Panc1 (cell line): ENCODE data around the gene PAPSS2.

Experiments used
- CTCF ChIP-seq: fragments of 450-650 bp; IDR thresholded peaks from 2 replicates; pipeline ENCODE4 v1.5.1; 2017; ENCODE audit warnings: mild to moderate bottlenecking
- POLR2AphosphoS5 ChIP-seq: IDR thresholded peaks from 2 replicates; pipeline ENCODE4 v1.6.1; 2012; ENCODE audit warnings: mild to moderate bottlenecking, low read depth, low read length, moderate library complexity
- SIN3A ChIP-seq: IDR thresholded peaks from 2 replicates; pipeline ENCODE4 v1.6.1; 2012; ENCODE audit warnings: low read depth, mild to moderate bottlenecking, low read length, moderate library complexity, borderline replicate concordance; ENCODE audit not compliant: insufficient read depth
- TF ChIP-seq, protein P1 (sequence below), 2 experiments: IDR thresholded peaks; 2 replicates each; pipeline ENCODE4 v1.6.1; 2011 to 2012; ENCODE audit warnings: low read depth in 2 of 2, control low read depth in 1 of 2, low read length in 1 of 2, mild to moderate bottlenecking in 1 of 2, moderate library complexity in 1 of 2; ENCODE audit not compliant: insufficient read depth in 1 of 2

DNA sequence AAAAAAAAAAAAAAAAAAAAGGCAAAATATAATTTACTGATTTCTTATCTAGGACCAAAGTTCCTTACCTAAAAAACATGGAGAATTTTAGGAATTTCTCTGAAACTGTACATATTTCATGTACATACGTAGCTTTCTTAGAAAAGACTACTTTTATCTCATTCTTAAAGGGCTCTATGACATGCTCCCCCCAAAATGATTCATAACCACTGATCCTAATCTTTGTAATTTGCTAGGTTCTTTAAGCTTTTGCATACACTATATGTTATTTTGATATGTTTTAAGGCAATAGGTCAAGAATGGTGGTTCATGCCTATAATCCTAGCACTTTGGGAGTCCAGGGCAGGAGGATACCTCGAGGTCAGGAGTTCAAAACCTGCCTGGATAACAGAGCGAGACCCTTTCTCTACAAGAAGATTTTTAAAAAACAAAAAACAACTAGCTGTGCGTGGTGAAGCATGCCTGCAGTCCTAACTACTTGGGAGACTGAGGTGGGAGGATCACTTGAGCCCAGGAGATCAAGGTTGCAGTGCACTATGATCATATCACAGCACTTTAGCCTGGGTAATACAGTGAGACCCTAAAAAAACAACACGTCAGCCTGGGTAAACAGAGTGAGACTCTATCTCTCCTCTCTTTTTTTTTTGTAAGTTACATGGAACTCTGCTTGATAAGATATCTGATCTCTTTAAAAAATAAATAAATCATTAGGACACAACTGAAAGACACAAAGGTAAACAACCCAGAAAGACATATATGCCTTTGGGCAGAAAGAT lies 103.6 kb downstream of the PAPSS2 start:
- TF ChIP-seq SIN3A (no peak), CTCF (no peak), POLR2AphosphoS5 (no peak)
- TF ChIP-seq, protein P1, sequence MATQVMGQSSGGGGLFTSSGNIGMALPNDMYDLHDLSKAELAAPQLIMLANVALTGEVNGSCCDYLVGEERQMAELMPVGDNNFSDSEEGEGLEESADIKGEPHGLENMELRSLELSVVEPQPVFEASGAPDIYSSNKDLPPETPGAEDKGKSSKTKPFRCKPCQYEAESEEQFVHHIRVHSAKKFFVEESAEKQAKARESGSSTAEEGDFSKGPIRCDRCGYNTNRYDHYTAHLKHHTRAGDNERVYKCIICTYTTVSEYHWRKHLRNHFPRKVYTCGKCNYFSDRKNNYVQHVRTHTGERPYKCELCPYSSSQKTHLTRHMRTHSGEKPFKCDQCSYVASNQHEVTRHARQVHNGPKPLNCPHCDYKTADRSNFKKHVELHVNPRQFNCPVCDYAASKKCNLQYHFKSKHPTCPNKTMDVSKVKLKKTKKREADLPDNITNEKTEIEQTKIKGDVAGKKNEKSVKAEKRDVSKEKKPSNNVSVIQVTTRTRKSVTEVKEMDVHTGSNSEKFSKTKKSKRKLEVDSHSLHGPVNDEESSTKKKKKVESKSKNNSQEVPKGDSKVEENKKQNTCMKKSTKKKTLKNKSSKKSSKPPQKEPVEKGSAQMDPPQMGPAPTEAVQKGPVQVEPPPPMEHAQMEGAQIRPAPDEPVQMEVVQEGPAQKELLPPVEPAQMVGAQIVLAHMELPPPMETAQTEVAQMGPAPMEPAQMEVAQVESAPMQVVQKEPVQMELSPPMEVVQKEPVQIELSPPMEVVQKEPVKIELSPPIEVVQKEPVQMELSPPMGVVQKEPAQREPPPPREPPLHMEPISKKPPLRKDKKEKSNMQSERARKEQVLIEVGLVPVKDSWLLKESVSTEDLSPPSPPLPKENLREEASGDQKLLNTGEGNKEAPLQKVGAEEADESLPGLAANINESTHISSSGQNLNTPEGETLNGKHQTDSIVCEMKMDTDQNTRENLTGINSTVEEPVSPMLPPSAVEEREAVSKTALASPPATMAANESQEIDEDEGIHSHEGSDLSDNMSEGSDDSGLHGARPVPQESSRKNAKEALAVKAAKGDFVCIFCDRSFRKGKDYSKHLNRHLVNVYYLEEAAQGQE (IDR thresholded peaks at IDR 0.05; ENCODE audit: insufficient read depth in 1 of 2, low read depth in 2 of 2, low read length in 1 of 2), result no peak
